ENCODE measurements around the gene ATXN1.

The ATXN1 gene

GRCh38 chr6:16749516-16750485 lies 11.5 kb downstream of the ATXN1 start:
- no peak for DNase-seq (ENCODE audit: low spot score)
- TF ChIP-seq CTCF (IDR thresholded peaks at IDR 0.05; ENCODE audit: extremely low read depth, missing control alignments), result no peak

DNA sequence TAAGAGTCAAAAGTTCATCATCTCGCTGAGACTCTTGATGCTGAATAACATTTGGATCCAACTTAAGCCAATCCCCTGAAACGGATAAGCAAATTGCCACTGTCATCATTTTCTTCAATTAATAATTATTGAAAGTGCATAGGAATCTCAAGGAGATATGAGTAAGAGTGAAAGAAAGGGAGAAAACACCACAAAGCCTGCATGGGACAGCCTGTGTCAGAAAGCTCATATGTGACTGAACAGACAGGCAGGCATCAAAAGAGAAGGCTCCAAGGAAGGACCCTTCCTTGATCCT lies 13.3 kb downstream of the ATXN1 start:
- no peak for DNase-seq (ENCODE audit: low spot score)
- TF ChIP-seq CTCF (IDR thresholded peaks at IDR 0.05; ENCODE audit: extremely low read depth, missing control alignments), result no peak

DNA sequence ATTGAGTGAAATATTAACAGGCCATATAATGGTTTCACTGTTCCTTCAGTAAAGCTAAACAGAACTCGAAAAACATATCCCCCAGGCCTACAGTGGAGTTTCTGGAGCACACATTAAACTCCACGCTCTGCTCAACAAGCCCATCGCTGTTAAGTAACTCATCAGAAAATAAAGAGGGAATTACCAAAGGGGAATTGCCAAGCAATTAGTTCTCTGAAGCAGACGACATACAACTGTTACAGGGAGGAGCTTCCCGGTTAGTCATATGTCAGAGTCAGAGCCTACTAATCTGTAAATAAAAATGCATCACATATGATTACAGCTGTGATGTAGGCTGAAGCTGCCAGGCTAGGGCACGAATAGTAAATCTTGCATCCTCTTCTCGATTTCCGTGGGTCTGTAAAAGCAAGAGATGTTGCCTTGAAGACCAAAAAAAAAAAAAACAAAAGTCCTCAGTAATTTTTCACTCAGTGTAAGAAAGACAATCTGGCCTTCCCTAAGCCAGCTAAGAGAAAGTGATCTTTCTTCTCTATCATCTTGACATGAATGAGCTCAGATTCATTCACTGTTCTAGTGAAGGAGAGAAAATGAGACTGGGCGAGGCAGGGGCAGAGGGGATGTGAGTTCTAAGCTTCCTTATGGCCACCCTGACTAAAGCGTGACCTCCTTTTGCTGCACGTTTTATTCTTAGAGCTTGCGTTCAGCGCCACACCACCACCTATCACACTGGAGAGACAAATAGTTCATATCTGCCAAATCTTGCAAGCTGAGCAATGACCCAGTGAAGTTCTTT lies 13.8 kb downstream of the ATXN1 start:
- no peak for DNase-seq (ENCODE audit: low spot score)
- no peak for TF ChIP-seq CTCF (IDR thresholded peaks at IDR 0.05; ENCODE audit: extremely low read depth, missing control alignments)

DNA sequence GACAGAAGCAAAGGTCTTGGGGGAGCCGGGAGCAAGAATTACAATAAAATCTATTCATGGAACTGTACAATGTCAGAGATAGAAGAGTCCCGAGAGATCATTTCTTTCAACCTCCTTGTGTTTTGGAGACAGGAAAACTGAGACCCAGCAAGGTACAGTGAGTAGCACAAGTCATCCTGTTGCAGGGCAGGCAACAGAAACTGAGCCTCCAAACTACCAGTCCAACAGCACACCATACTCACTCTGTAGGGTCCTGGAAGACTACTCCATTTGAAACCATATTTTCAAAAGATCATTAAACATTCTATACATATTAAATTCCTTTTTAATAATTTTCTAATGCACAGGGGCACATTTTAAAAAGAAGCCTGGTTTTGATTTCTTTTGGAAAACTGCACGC lies 14.4 kb downstream of the ATXN1 start:
- TF ChIP-seq CTCF (IDR thresholded peaks at IDR 0.05; ENCODE audit: extremely low read depth, missing control alignments), result no peak
- no peak for DNase-seq (ENCODE audit: low spot score)

- no peak for TF ChIP-seq CTCF (IDR thresholded peaks at IDR 0.05; ENCODE audit: extremely low read depth, missing control alignments)
Measured at GRCh38 chr6:16746401-16746800, 14.9 kb downstream of the ATXN1 start.

DNA sequence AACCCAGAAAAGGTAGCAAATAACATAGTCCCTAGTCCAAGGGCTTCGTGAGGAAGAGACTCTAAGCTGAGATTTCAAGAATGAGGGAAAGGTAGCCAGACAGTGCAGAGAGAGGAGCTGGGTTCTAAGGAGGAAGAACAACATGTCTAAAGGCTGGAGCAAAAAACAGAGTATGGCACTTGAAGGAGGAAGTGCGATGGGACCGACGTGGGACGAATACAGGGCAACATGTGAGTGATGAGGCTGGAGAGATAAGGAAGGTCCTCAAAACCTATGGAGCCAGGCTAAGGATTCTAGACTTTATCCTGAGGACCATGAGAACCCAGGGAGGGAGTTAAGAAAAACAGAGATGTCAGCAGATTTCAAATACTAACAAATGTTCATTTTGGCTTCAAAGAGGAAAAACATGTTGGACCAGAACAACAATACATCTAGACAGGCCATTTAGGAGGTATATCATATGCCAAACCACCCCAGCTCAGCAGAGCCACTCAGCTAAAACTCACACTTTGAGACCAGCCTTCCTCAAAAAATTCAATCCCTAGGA lies 17.5 kb downstream of the ATXN1 start:
- no peak for DNase-seq (ENCODE audit: low spot score)
- no peak for TF ChIP-seq CTCF (IDR thresholded peaks at IDR 0.05; ENCODE audit: extremely low read depth, missing control alignments)

More at GRCh38 chr6:16746401-16746800, 14.9 kb downstream of the ATXN1 start:
- DNase-seq (ENCODE audit: low spot score), result no peak

DNA sequence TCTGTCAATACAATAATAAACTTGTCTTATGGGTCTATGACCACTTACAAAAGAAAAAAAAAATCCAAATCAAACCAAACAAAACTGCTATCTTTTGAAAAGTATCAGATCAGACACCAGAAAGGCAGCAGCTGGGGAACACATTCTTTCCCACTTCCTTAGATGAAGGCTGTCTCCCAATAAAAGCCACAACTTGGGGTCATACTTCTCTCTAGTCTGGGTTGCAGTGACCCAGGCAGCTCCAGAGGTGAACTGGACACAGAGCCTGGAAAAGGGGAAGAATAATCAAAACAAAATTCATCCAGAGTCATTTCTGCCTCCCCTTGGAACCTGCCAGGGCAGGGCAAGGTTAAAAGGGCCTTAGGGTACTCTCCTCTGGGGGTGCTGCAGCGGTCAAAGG lies 19.1 kb downstream of the ATXN1 start:
- no peak for TF ChIP-seq CTCF (IDR thresholded peaks at IDR 0.05; ENCODE audit: extremely low read depth, missing control alignments)
- DNase-seq (ENCODE audit: low spot score), result no peak
